Cardiac muscle cell (in vitro differentiated cells and primary cell): ENCODE results near the gene ITGA6. TPM values are rescaled to one million over a fixed set of nuclear protein-coding genes. Genes with fewer than 3 reads are reported as not detected.
A peak's percentile ranks its signal among the peaks of the same experiment; 100 is the strongest.

Experiments
- DNase-seq, 2 donors: peaks; one replicate each; pipeline versions ENCODE4 v3.0.0 to v3.0.0-alpha.2; 2010 to 2017; ENCODE audit warnings: low read depth in 1 of 2, low spot score in 1 of 2
- H3K27ac ChIP-seq: fragments of 200-600 bp; sonication (generic); 2 replicates; pipeline ENCODE4 v1.5.1; 2016
- H3K27me3 ChIP-seq: fragments of 200-600 bp; sonication (generic); 2 replicates; pipeline ENCODE4 v1.6.0; 2016; ENCODE audit warnings: control low read depth
- H3K36me3 ChIP-seq: fragments of 200-600 bp; sonication (generic); 2 replicates; pipeline ENCODE4 v1.5.1; 2016; ENCODE audit warnings: control low read depth
- H3K4me1 ChIP-seq: fragments of 200-600 bp; sonication (generic); 2 replicates; pipeline ENCODE4 v1.8.1; 2017; ENCODE audit warnings: low read depth, mild to moderate bottlenecking, mixed run types
- H3K4me3 ChIP-seq: fragments of 200-600 bp; sonication (generic); 2 replicates; pipeline ENCODE4 v1.5.1; 2016; ENCODE audit warnings: mild to moderate bottlenecking
- H3K9me3 ChIP-seq: fragments of 200-600 bp; sonication (generic); 2 replicates; pipeline ENCODE4 v1.5.1; 2017; ENCODE audit warnings: low read depth, mild to moderate bottlenecking, control low read depth
- CTCF ChIP-seq: IDR thresholded peaks from 2 replicates; pipeline ENCODE4 v1.5.1; 2012; ENCODE audit warnings: low read depth, mild to moderate bottlenecking, low read length
- polyA plus RNA-seq: library from polyadenylated mRNA; unstranded; fragments of >200 nt; fragmentation: Nextera tagmentation; extraction: Ambion mirVana; gene quantifications from 2 replicates; pipeline ENCODE4 v1.2.1, GENCODE V29; 2016
- total RNA-seq: library from RNA; depleted of rRNA; stranded (reverse); fragments of >200 nt; gene quantifications from 2 replicates; pipeline ENCODE4 v1.2.3, GENCODE V29; 2016

Gene ITGA6
- total and polyA plus RNA-seq, 2 experiments from 2014 or later = 16.3 to 28.3 TPM

GRCh38 chr2:172461591-172462372, 34.4 kb downstream of the ITGA6 start:
- Histone ChIP-seq H3K4me1 (no peaks in the 10 kb centered on the region), H3K36me3 (no peaks in the 10 kb centered on the region), H3K27ac (no peak overlapping the region), H3K4me3 (no peak overlapping the region), H3K9me3 (no peaks in the 10 kb centered on the region), H3K27me3 (peaks cover 26% of the 10 kb centered on the region)
- peak; percentile 93 for TF ChIP-seq CTCF
- DNase-seq = peak; percentile 57 to 73

GRCh38 chr2:172462373-172462848, 35.0 kb downstream of the ITGA6 start:
- Histone ChIP-seq H3K36me3 (no peaks in the 10 kb centered on the region), H3K4me1 (no peaks in the 10 kb centered on the region), H3K27me3 (peaks cover 26% of the 10 kb centered on the region), H3K9me3 (no peaks in the 10 kb centered on the region), H3K4me3 (no peak overlapping the region), H3K27ac (no peak overlapping the region)
- no peak for TF ChIP-seq CTCF
- DNase-seq = no peak

- no peaks in the 10 kb centered on the region for H3K36me3 ChIP-seq
- no peaks in the 10 kb centered on the region for H3K9me3 ChIP-seq
- H3K4me1 ChIP-seq = no peaks in the 10 kb centered on the region
- H3K4me3 ChIP-seq = no peak overlapping the region
- no peak for TF ChIP-seq CTCF
- H3K27me3 ChIP-seq = peaks cover 26% of the 10 kb centered on the region
- H3K27ac ChIP-seq = no peak overlapping the region
- no peak for DNase-seq
Measured at GRCh38 chr2:172462849-172463381, 35.5 kb downstream of the ITGA6 start.

GRCh38 chr2:172464400-172465129, 37.2 kb downstream of the ITGA6 start:
- no peak overlapping the region for H3K4me3 ChIP-seq
- no peaks in the 10 kb centered on the region for H3K4me1 ChIP-seq
- no peak for TF ChIP-seq CTCF
- no peak overlapping the region for H3K27ac ChIP-seq
- no peaks in the 10 kb centered on the region for H3K36me3 ChIP-seq
- H3K9me3 ChIP-seq = no peaks in the 10 kb centered on the region
- H3K27me3 ChIP-seq = peaks cover 21% of the 10 kb centered on the region
- no peak for DNase-seq

GRCh38 chr2:172465417-172466334, 38.3 kb downstream of the ITGA6 start:
- no peaks in the 10 kb centered on the region for H3K36me3 ChIP-seq
- peak; percentile 75 to 88 for DNase-seq
- H3K27ac ChIP-seq = no peak overlapping the region
- peak; percentile 90 for TF ChIP-seq CTCF
- H3K4me3 ChIP-seq = no peak overlapping the region
- no peaks in the 10 kb centered on the region for H3K4me1 ChIP-seq
- peaks cover 13% of the 10 kb centered on the region for H3K27me3 ChIP-seq
- no peaks in the 10 kb centered on the region for H3K9me3 ChIP-seq
